HG03575 (cell line): ENCODE results near the gene CBLL1.

Experiments used
- ATAC-seq: cut with Tn5 transposase; IDR thresholded peaks from one replicate; pipeline ENCODE4 v1.9.1; 2021; ENCODE audit not compliant: unreplicated experiment, insufficient number of reproducible peaks, low FRiP score; ENCODE audit errors: extremely low read depth

CBLL1 gene

DNA sequence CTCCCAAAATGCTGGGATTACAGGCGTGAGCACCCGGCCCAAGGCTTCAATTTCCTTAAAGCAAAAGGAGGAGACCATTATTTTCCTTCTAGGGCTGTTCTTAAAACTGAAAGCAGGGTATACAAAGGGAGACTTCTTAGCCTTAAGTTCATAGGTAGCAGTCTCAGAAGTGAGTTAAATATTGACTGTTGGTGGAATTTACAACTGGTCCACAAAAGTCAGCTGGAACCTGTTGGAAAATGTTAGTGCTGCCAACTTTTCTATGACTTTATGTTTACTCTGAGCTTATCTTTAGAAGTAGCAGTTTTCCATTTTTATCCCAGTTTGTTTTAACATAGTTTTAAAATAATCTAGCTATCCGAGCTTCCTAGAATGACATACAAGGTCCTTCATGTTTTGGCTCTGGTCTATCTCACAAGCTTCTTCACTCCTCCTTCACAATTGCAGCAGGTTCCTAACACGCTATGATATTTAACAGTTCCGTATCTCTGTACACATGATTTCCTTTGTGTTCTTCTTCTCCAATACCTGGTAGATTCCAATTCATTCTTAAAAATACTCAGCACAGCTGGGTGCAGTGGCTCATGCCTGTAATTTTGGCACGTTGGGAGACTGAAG lies 55.8 kb downstream of the CBLL1 start:
- no peak for ATAC-seq

DNA sequence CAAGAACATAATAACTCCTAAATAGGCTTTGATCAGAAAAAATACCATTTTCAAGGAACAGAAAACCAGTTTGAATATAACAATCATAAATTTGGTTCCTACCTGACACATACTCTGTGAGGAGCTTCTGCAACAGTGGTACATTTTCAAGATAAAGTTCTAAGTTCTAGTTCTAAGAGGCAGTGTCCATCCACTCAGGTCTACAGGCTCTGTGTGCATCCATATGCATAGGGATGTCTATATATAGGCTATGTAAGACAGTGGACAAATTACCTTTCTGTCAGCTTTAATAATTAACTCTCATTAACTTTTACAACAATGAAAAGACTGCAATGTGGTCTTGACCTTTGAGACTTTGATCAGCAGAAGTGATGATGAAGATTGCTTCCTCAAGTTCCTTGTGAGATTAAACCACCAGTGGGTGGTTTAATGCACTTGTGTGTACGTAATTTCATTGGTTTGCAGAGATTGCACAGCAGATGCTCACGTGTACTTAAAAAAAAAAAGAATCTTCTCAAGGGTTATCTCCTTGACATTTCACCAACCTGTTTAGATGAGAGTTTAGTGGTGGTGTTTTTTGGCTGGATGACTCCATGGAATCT lies 59.2 kb downstream of the CBLL1 start, which contains the start of gene SLC26A3:
SLC26A3 (minus strand) TSS at position 215 of the 602 bp plus-strand sequence. CDS start 8,714 bp downstream, outside the sequence.
- ATAC-seq, result no peak

DNA sequence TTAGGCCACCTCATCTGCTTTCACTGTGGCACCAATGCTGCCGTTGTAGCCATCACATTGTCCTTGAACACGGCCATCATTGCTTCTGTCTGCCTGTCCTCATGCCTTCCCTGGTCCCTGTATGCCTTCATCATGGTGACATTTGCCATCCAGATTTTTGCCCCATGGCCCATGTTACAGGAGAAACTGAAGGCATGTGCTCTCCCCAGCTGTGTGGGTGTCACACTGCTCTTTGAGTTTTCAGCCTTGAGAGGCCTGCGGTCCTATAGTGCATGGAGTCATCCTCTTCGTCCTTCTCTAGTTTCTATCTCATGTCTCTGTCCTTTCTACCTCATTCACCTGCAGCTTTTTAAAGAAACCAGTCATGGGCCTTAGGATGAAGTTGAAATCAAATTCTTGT lies 65.2 kb downstream of the CBLL1 start:
- no peak for ATAC-seq

GRCh38 chr7:107810626-107811025 lies 66.7 kb downstream of the CBLL1 start:
- ATAC-seq, result no peak
